H9 (cell line): ENCODE data around the gene LCE1E. TPM values are rescaled to one million over a fixed set of nuclear protein-coding genes. Genes with fewer than 3 reads are reported as not detected.

Source experiments
- DNase-seq: peaks from one replicate; pipeline ENCODE4 v3.0.0-alpha.2; 2017
- H2AFZ ChIP-seq: one replicate; pipeline ENCODE4 v1.6.1; 2013; ENCODE audit warnings: mild to moderate bottlenecking, low read length, control low read depth, moderate library complexity
- H2AK5ac ChIP-seq: 2 replicates; pipeline ENCODE4 v1.6.1; 2013; ENCODE audit warnings: low read length, control low read depth, mixed read lengths; ENCODE audit not compliant: insufficient read length
- H2BK120ac ChIP-seq: one replicate; pipeline ENCODE4 v1.6.1; 2013; ENCODE audit warnings: low read depth, mild to moderate bottlenecking, low read length, control low read depth, inconsistent platforms; ENCODE audit not compliant: poor library complexity, severe bottlenecking
- H2BK12ac ChIP-seq: 2 replicates; pipeline ENCODE4 v1.6.1; 2013; ENCODE audit warnings: low read length, control low read depth, mixed read lengths, low read depth; ENCODE audit not compliant: insufficient read length
- H2BK15ac ChIP-seq: 2 replicates; pipeline ENCODE4 v1.6.1; 2013; ENCODE audit warnings: low read depth, low read length, control low read depth
- H2BK20ac ChIP-seq: one replicate; pipeline ENCODE4 v1.6.1; 2013; ENCODE audit warnings: low read depth, mild to moderate bottlenecking, low read length, control low read depth, inconsistent platforms; ENCODE audit not compliant: poor library complexity, severe bottlenecking
- H2BK5ac ChIP-seq: 2 replicates; pipeline ENCODE4 v1.6.1; 2013; ENCODE audit warnings: low read length, control low read depth, mixed read lengths; ENCODE audit not compliant: insufficient read length
- H3K14ac ChIP-seq: 2 replicates; pipeline ENCODE4 v1.6.1; 2013; ENCODE audit warnings: low read length, control low read depth; ENCODE audit not compliant: insufficient read depth
- H3K18ac ChIP-seq: 2 replicates; pipeline ENCODE4 v1.6.1; 2013; ENCODE audit warnings: low read depth, mild to moderate bottlenecking, mixed read lengths, low read length, control low read depth; ENCODE audit not compliant: insufficient read length
- H3K23ac ChIP-seq: 2 replicates; pipeline ENCODE4 v1.6.1; 2013; ENCODE audit warnings: low read length, control low read depth, mixed read lengths, low read depth; ENCODE audit not compliant: insufficient read length
- H3K23me2 ChIP-seq: 2 replicates; pipeline ENCODE4 v1.6.1; 2013; ENCODE audit warnings: low read depth, mild to moderate bottlenecking, mixed read lengths, low read length, control low read depth; ENCODE audit not compliant: insufficient read length, poor library complexity, severe bottlenecking
- H3K27ac ChIP-seq: 2 replicates; pipeline ENCODE4 v1.5.1; 2013; ENCODE audit warnings: low read length, control low read depth, mixed read lengths, low read depth; ENCODE audit not compliant: insufficient read length
- H3K27me3 ChIP-seq: 2 replicates; pipeline ENCODE4 v1.6.1; 2013; ENCODE audit warnings: low read length, control low read depth, inconsistent platforms; ENCODE audit not compliant: insufficient read depth
- H3K4ac ChIP-seq: 2 replicates; pipeline ENCODE4 v1.6.1; 2013; ENCODE audit warnings: low read depth, mild to moderate bottlenecking, control low read depth, inconsistent platforms, low read length, moderate library complexity
- H3K4me1 ChIP-seq: 2 replicates; pipeline ENCODE4 v1.6.1; 2013; ENCODE audit warnings: low read length, control low read depth, inconsistent platforms; ENCODE audit not compliant: insufficient read depth
- H3K4me2 ChIP-seq: 2 replicates; pipeline ENCODE4 v1.6.1; 2013; ENCODE audit warnings: low read length, control low read depth, mixed read lengths; ENCODE audit not compliant: insufficient read length, insufficient read depth
- H3K56ac ChIP-seq: 2 replicates; pipeline ENCODE4 v1.6.1; 2013; ENCODE audit warnings: low read depth, mild to moderate bottlenecking, mixed read lengths, low read length, control low read depth; ENCODE audit not compliant: insufficient read length
- H3K79me1 ChIP-seq: 2 replicates; pipeline ENCODE4 v1.6.1; 2013; ENCODE audit warnings: low read depth, mild to moderate bottlenecking, moderate library complexity, low read length, control low read depth, inconsistent platforms; ENCODE audit not compliant: insufficient read depth, poor library complexity, severe bottlenecking
- H3K79me2 ChIP-seq: 2 replicates; pipeline ENCODE4 v1.6.1; 2013; ENCODE audit warnings: low read length, control low read depth, inconsistent platforms; ENCODE audit not compliant: insufficient read depth
- H3K9ac ChIP-seq: 2 replicates; pipeline ENCODE4 v1.6.1; 2013; ENCODE audit warnings: low read length, control low read depth, mixed read lengths; ENCODE audit not compliant: insufficient read length; ENCODE audit errors: extremely low read depth
- H3K9me3 ChIP-seq: one replicate; pipeline ENCODE4 v1.6.1; 2013; ENCODE audit warnings: low read depth, low read length, inconsistent platforms; ENCODE audit not compliant: control insufficient read depth
- H3T11ph ChIP-seq: one replicate; pipeline ENCODE4 v1.6.1; 2013; ENCODE audit warnings: mild to moderate bottlenecking, low read length, control low read depth, inconsistent platforms
- H4K20me1 ChIP-seq: one replicate; pipeline ENCODE4 v1.6.1; 2013; ENCODE audit not compliant: control insufficient read depth, insufficient read length, insufficient read depth
- H4K5ac ChIP-seq: 2 replicates; pipeline ENCODE4 v1.6.1; 2013; ENCODE audit warnings: low read depth, mild to moderate bottlenecking, mixed read lengths, low read length, control low read depth; ENCODE audit not compliant: insufficient read length
- H4K8ac ChIP-seq: replicated peaks from 2 replicates; pipeline ENCODE4 v1.6.1; 2013; ENCODE audit warnings: low read length, control low read depth, mixed read lengths, low read depth; ENCODE audit not compliant: insufficient read length
- H4K91ac ChIP-seq: 2 replicates; pipeline ENCODE4 v1.6.1; 2013; ENCODE audit warnings: low read depth, mild to moderate bottlenecking, moderate library complexity, mixed read lengths, low read length, control low read depth; ENCODE audit not compliant: insufficient read length
- H3K27ac Mint-ChIP-seq, 3 experiments: 2 replicates in 2 of 3; 3 replicates in 1 of 3; pipeline ENCODE4 v1.8.0; 2020 to 2021; ENCODE audit warnings: mixed read lengths in 3 of 3, mild to moderate bottlenecking in 1 of 3, moderate library complexity in 1 of 3
- H3K27me3 Mint-ChIP-seq: 2 replicates; pipeline ENCODE4 v1.8.0; 2021; ENCODE audit warnings: low read depth, mild to moderate bottlenecking, moderate library complexity, mixed read lengths
- H3K36me3 Mint-ChIP-seq, 3 experiments: 2 replicates in 2 of 3; 3 replicates in 1 of 3; pipeline ENCODE4 v1.8.0; 2020 to 2021; ENCODE audit warnings: low read depth in 3 of 3, mixed read lengths in 3 of 3; ENCODE audit not compliant: insufficient read depth in 1 of 3
- H3K4me1 Mint-ChIP-seq, 2 experiments: 2 replicates each; pipeline ENCODE4 v1.8.0; 2020; ENCODE audit warnings: mixed read lengths in 2 of 2
- H3K4me3 Mint-ChIP-seq, 2 experiments: 2 replicates in 1 of 2; 3 replicates in 1 of 2; pipeline ENCODE4 v1.8.0; 2020 to 2021; ENCODE audit warnings: mild to moderate bottlenecking in 2 of 2, mixed read lengths in 2 of 2, moderate library complexity in 1 of 2
- H3K9me3 Mint-ChIP-seq, 2 experiments: 2 replicates in 1 of 2; 3 replicates in 1 of 2; pipeline ENCODE4 v1.8.0; 2020; ENCODE audit warnings: mild to moderate bottlenecking in 2 of 2, mixed read lengths in 2 of 2, moderate library complexity in 1 of 2
- WGBS: extraction: QIAGEN DNeasy Blood & Tissue Kit; methylation state at CpG from one replicate; pipeline ENCODE4 v1.1.7; 2013; ENCODE audit warnings: missing lambda C conversion rate, low lambda C conversion rate, mixed read lengths; ENCODE audit not compliant: insufficient read length; ENCODE audit errors: extremely low coverage; 5-methylcytosine and 5-hydroxymethylcytosine counted together
- total RNA-seq: library from RNA; stranded (reverse); gene quantifications from 2 replicates; pipeline ENCODE4 v1.2.1, GENCODE V29; 2021
- TF ChIP-seq, protein P1 (sequence below): fragments of 200-600 bp; sonication (generic); conservative IDR thresholded peaks from 3 replicates; pipeline ENCODE4 v1.8.0; 2021; ENCODE audit warnings: antibody characterized with exemption, mild to moderate bottlenecking

LCE1E gene
- total RNA-seq, 1 experiment from 2014 or later, result not detected

DNA sequence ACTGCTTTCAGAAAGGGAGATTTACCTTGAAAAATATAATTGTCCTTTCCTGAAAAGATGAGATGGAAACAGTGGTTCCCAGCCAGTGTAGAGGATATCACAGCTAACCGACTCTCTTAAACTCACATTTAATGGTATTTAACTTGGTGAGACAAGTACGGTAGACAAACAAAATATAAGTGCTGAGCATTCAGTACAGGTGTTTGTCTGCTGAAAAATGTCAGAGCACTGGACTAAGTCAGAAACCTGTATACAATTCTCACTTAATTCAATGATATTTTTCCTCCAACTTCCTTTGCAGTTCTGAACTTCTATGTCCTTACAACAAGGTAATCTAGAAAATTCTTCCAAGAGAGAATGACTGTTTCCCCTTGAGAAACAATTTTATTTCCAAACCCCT, 25.6 kb downstream of the LCE1E start, which contains the start of gene LCE1B:
Gene LCE1B (plus strand): TSS at position 301 of the 400 bp plus-strand sequence. CDS start 476 bp downstream, outside the sequence.
- Mint-ChIP-seq H3K4me1 (no peaks in the 10 kb centered on the region), H3K27me3 (no peaks in the 10 kb centered on the region; the same call in none of the 2 replicates), H3K36me3 (peaks cover 4 to 20% (median 6%) of the 10 kb centered on the region in 3 experiments; a peak in 5 of 7 replicates), H3K27ac (no peak within 1 kb of the TSS), H3K4me3 (no peak within 1 kb of the TSS), H3K9me3 (peaks cover 86 to 88% of the 10 kb centered on the region in 2 experiments)
- Histone ChIP-seq H3K9me3 (peaks cover 72% of the 10 kb centered on the region), H3T11ph (no peak within 1 kb of the TSS), H2BK20ac (no peak within 1 kb of the TSS), H4K5ac (no peak within 1 kb of the TSS), H3K14ac (no peak within 1 kb of the TSS), H2AFZ (no peak within 1 kb of the TSS), H3K23me2 (no peaks in the 10 kb centered on the region), H3K56ac (no peak within 1 kb of the TSS), H3K4me1 (no peaks in the 10 kb centered on the region), H3K79me1 (no peaks in the 10 kb centered on the region), H4K8ac (no peak within 1 kb of the TSS), H3K79me2 (no peaks in the 10 kb centered on the region), H3K23ac (no peak within 1 kb of the TSS), H3K4me2 (no peak within 1 kb of the TSS), H2AK5ac (no peak within 1 kb of the TSS), H2BK5ac (no peak within 1 kb of the TSS), H3K18ac (no peak within 1 kb of the TSS), H4K91ac (no peak within 1 kb of the TSS), H3K27ac (no peak within 1 kb of the TSS), H4K20me1 (no peaks in the 10 kb centered on the region), H2BK12ac (no peak within 1 kb of the TSS), H2BK15ac (no peak within 1 kb of the TSS), H3K9ac (no peak within 1 kb of the TSS), H3K27me3 (no peaks in the 10 kb centered on the region), H2BK120ac (no peak within 1 kb of the TSS), H3K4ac (no peak within 1 kb of the TSS)
- no CpG with 5 or more reads among the region's 2 CpGs for WGBS
- no peak for DNase-seq
- TF ChIP-seq, protein P1, sequence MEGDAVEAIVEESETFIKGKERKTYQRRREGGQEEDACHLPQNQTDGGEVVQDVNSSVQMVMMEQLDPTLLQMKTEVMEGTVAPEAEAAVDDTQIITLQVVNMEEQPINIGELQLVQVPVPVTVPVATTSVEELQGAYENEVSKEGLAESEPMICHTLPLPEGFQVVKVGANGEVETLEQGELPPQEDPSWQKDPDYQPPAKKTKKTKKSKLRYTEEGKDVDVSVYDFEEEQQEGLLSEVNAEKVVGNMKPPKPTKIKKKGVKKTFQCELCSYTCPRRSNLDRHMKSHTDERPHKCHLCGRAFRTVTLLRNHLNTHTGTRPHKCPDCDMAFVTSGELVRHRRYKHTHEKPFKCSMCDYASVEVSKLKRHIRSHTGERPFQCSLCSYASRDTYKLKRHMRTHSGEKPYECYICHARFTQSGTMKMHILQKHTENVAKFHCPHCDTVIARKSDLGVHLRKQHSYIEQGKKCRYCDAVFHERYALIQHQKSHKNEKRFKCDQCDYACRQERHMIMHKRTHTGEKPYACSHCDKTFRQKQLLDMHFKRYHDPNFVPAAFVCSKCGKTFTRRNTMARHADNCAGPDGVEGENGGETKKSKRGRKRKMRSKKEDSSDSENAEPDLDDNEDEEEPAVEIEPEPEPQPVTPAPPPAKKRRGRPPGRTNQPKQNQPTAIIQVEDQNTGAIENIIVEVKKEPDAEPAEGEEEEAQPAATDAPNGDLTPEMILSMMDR, result no peak
